HPDE6-E6E7 (cell line): ENCODE measurements around the gene PMPCA.

Experiments used
- DNase-seq: peaks from one replicate; pipeline ENCODE4 v3.0.0; 2011; ENCODE audit warnings: missing footprints; ENCODE audit errors: extremely low spot score

PMPCA gene

DNA sequence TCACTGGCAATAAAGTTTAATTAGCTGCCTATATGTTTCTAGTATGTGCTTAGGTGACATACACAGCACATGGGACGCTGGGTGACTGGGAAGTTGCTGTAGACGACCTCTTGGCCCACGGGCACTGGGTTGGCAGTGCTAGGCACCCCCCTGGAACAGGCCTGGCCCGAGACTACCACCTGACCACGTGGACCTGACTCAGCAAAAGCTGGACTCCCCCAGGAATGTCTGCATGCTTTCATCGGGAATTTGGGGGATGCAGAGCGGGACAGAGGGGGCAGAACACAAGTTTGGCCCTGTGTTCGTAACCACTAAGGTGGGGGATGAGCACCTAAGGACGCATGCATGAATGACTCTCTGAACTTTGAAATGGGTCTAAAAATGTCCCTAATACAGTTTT is 45.8 kb downstream of the PMPCA start:
- DNase-seq: no peak

GRCh38 chr9:136457326-136457725 is 46.9 kb downstream of the PMPCA start:
- DNase-seq: no peak

GRCh38 chr9:136459425-136459824 is 49.0 kb downstream of the PMPCA start:
- DNase-seq: no peak

DNA sequence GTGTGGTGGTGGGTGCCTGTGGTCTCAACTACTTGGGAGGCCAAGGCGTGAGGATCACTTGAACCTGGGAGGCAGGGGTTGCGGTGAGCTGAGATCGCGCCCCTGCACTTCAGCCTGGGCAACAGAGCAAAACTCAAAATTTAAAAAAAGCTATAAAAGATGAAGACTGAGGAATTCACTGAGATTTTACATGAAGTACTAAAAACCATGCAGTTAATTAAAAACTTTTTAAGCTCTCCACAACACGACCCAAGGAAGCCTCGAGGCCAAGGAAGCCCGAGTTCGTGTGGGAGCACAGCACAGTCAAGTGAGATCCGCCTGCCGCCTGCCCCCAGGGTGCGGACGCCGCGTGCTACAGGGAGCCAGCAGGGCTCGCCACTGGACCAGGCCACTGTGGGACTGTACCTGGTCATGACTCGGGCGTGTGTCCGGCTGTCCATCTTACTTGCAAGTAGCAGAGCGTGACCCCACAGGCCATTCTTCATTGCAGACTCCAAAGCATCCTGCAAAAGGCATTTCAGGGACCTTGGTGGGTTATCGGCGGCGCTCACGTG is 50.4 kb downstream of the PMPCA start:
- no peak for DNase-seq

DNA sequence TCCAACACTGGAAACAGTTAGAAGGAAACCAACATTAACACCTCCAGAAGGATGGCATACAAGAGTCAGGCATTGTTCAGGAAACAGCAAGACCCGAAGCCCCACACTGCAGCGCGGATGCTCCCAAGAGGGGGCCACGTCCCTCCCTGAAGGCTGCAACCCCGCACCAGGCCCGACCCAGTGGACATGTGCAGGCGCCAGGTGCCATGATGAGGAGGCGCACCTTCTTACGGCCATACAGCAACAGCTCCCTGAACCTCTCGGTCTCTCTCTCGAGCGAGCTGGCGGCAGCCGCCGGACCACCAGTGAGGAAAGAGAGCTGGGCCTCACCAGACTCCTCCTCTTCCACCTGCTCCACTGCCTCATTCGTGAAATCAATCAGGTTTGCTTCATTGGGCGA is 52.2 kb downstream of the PMPCA start:
- DNase-seq: no peak

DNA sequence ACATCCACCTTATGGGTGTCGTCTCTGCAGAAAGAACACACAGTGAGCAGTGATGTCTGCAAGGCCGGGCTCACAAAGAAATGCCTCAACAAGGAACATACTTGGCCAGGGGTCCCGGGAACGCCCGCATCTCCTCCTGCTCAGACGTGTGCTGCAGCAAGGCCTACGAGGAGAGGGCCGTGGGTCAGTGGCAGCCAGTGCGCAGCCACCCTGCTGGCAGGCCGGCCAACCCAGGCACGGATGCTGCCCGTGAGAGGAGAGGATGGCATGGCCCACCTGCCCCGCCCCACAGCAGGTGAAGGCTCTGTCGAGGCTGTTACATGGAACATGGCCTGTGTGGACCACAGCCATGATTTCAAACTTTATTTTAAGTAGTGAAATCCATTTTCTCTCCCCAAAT is 53.1 kb downstream of the PMPCA start:
- no peak for DNase-seq

- no peak for DNase-seq
Observed at GRCh38 chr9:136464241-136464640, 53.8 kb downstream of the PMPCA start.

- DNase-seq: no peak
Observed at GRCh38 chr9:136465500-136466154, 55.2 kb downstream of the PMPCA start.

DNA sequence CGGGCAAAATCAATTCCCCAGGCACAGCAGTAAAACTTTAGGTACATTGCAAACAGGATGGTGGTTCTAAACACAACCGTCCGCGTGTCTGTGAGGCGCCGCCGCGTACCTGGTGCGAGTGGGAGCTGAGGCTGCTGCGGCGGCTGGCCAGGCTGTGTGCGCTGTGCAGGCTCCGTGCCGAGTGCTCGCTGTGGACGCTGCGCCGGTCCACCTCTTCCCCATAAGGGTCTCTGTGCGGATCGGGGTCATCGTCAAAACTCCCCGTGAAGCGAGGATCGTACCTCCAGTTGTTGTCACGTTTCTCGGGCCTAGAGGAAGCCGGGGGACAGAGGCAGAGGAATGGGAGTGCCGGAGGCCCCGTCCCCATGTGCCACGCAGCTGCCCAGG is 55.7 kb downstream of the PMPCA start:
- no peak for DNase-seq

DNA sequence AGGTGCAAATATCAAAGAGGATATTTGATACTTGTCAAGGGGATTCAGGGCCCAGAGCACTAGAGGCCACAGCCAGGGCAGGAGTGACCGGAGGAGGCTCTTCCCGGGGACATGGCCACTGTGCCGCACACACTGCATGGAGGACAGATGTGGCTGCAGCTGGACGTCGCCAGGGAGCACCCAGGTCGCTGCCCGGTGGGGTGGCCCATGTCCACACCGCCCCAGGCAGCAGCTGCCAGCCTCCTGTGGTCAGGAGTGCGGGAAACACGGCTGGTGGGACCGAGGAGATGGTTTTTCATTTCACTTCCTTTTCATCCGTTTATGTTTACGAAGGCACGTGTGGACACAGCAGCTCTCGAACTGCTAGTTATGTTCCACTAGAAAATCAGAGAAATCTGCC is 57.3 kb downstream of the PMPCA start:
- DNase-seq: no peak

- no peak for DNase-seq
Observed at GRCh38 chr9:136470356-136470755, 59.9 kb downstream of the PMPCA start.

- DNase-seq: no peak
Observed at GRCh38 chr9:136470792-136471469, 60.5 kb downstream of the PMPCA start.

- no peak for DNase-seq
Observed at GRCh38 chr9:136471802-136472487, 61.5 kb downstream of the PMPCA start.

- no peak for DNase-seq
Observed at GRCh38 chr9:136472640-136473353, 62.3 kb downstream of the PMPCA start.

DNA sequence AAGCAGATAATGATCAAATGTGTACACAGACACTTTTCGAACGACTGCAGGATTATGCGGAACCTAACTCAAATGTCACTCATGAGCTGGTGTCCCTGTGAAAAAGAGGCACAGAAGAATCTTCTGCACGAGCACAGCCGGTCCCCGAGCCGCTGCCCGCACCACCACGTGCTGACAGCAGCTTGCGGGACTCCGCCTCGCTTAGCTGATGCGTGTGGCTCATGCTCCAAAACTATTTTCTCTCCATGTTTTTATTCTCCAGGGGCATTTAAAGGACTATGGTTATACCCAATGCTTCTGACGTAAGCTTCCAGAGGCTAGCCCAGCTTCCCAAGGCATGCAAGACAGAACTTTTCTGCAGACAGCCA is 62.9 kb downstream of the PMPCA start:
- DNase-seq: no peak
